Testis (tissue), 2 donors: ENCODE measurements around the gene RAB11A.

Experiments used
- CTCF ChIP-seq, 3 experiments: fragments of 450-650 bp in 2 of 3; fragments of 200-600 bp in 1 of 3; sonication (generic) in 1 of 3; IDR thresholded peaks; one replicate each; pipeline ENCODE4 v1.5.1; 2016 to 2019; ENCODE audit warnings: antibody characterized with exemption in 3 of 3, mild to moderate bottlenecking in 2 of 3, moderate library complexity in 1 of 3
- POLR2A ChIP-seq: fragments of 450-650 bp; IDR thresholded peaks from one replicate; pipeline ENCODE4 v1.6.1; 2017; ENCODE audit warnings: antibody characterized with exemption, mild to moderate bottlenecking, moderate library complexity

- TF ChIP-seq CTCF (IDR thresholded peaks at IDR 0.05) (no peak), POLR2A (no peak)
Measured at GRCh38 chr15:65901836-65902235, 32.5 kb downstream of the RAB11A start.
